RPMI7951 (cell line): ENCODE data around the gene SMCP. TPM values are rescaled to one million over a fixed set of nuclear protein-coding genes. Genes with fewer than 3 reads are reported as not detected.

ENCODE experiments used
- DNase-seq: peaks from one replicate; pipeline ENCODE4 v3.0.0-alpha.2; 2012; ENCODE audit warnings: low read depth
- total RNA-seq: library from RNA; depleted of rRNA; stranded (reverse); fragments of >200 nt; shearing (Covaris generic); gene quantifications from 2 replicates; pipeline ENCODE4 v1.2.3, GENCODE V29; 2014; rRNA removed

SMCP gene
- not detected in 2 replicates for total RNA-seq

GRCh38 chr1:152878042-152878441 is at the start of gene SMCP:
Gene SMCP (plus strand): TSS chr1:152878322. CDS start chr1:152884423, 6,101 bp downstream.
- no peak for DNase-seq

GRCh38 chr1:152836870-152837269 is 41.3 kb upstream of the SMCP start:
- no peak for DNase-seq

GRCh38 chr1:152842556-152842955 is 35.6 kb upstream of the SMCP start, which contains the start of gene LCE6A:
Gene LCE6A (plus strand): TSS chr1:152842856. CDS start chr1:152843521, 665 bp downstream.
- no peak for DNase-seq

- no peak for DNase-seq
Observed at GRCh38 chr1:152855661-152856060, 22.5 kb upstream of the SMCP start.

- DNase-seq = no peak
Observed at GRCh38 chr1:152858062-152858461, 20.1 kb upstream of the SMCP start.

- DNase-seq = no peak
Observed at GRCh38 chr1:152859696-152860095, 18.4 kb upstream of the SMCP start, which contains the start of gene LCE7A. Gene LCE7A (plus strand): TSS chr1:152859996. CDS start chr1:152860698, 702 bp downstream.

- no peak for DNase-seq
Observed at GRCh38 chr1:152860129-152860528, 18.0 kb upstream of the SMCP start.

GRCh38 chr1:152861374-152861773 is 16.7 kb upstream of the SMCP start:
- DNase-seq = no peak

GRCh38 chr1:152864443-152864842 is 13.7 kb upstream of the SMCP start:
- DNase-seq = no peak

- DNase-seq = no peak
Observed at GRCh38 chr1:152866321-152866720, 11.8 kb upstream of the SMCP start.

GRCh38 chr1:152869808-152870419 is 8.2 kb upstream of the SMCP start:
- peak; percentile 56 for DNase-seq

GRCh38 chr1:152870831-152871730 is 7.0 kb upstream of the SMCP start:
- DNase-seq = peak; percentile 18

GRCh38 chr1:152871731-152872126 is 6.4 kb upstream of the SMCP start:
- no peak for DNase-seq

GRCh38 chr1:152873495-152873894 is 4.6 kb upstream of the SMCP start:
- no peak for DNase-seq

- no peak for DNase-seq
Observed at GRCh38 chr1:152876827-152877226, 1.3 kb upstream of the SMCP start.

- no peak for DNase-seq
Observed at GRCh38 chr1:152879559-152880198, 1.6 kb downstream of the SMCP start.

- no peak for DNase-seq
Observed at GRCh38 chr1:152880316-152880715, 2.2 kb downstream of the SMCP start.

GRCh38 chr1:152880907-152881306 is 2.8 kb downstream of the SMCP start:
- DNase-seq = peak; percentile 4

GRCh38 chr1:152884085-152884484 is 6.0 kb downstream of the SMCP start:
- no peak for DNase-seq

GRCh38 chr1:152884506-152884905 is 6.4 kb downstream of the SMCP start:
- DNase-seq = no peak

GRCh38 chr1:152884966-152885624 is 7.0 kb downstream of the SMCP start:
- DNase-seq = peak; percentile 29

GRCh38 chr1:152886085-152886484 is 8.0 kb downstream of the SMCP start:
- no peak for DNase-seq
